SK-N-SH (cell line): ENCODE data around the gene CFAP99.

Experiments used
- MXI1 ChIP-seq: IDR thresholded peaks from 2 replicates; pipeline ENCODE4 v1.6.1; 2012; ENCODE audit warnings: mild to moderate bottlenecking, low read depth, low read length, improper control_type of control experiment
- TF ChIP-seq, protein P1 (sequence below): fragments of 200-600 bp; sonication (generic); IDR thresholded peaks from 2 replicates; pipeline ENCODE4 v1.6.1; 2017; ENCODE audit warnings: antibody characterized with exemption, mild to moderate bottlenecking, moderate library complexity

DNA sequence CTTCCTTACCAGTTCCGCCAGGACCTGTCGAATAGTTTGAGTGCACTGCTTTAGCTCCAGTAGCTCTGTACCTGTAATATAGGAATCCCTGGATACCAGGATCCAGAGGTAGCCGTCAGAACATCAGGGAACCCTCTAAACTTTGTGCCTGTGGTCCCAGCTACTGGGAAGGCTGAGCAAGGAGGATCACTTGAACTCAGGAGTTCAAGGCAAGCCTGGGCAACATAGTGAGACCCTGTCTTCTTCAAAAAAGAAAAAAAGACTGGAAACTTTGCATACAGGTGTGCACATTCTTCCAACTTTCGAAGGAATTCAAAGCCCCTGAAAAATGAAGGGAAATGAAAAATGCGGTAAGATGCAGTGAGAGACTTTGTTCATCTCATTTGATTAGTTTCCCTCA, 85.1 kb downstream of the CFAP99 start:
- no peak for TF ChIP-seq MXI1
- TF ChIP-seq, protein P1, sequence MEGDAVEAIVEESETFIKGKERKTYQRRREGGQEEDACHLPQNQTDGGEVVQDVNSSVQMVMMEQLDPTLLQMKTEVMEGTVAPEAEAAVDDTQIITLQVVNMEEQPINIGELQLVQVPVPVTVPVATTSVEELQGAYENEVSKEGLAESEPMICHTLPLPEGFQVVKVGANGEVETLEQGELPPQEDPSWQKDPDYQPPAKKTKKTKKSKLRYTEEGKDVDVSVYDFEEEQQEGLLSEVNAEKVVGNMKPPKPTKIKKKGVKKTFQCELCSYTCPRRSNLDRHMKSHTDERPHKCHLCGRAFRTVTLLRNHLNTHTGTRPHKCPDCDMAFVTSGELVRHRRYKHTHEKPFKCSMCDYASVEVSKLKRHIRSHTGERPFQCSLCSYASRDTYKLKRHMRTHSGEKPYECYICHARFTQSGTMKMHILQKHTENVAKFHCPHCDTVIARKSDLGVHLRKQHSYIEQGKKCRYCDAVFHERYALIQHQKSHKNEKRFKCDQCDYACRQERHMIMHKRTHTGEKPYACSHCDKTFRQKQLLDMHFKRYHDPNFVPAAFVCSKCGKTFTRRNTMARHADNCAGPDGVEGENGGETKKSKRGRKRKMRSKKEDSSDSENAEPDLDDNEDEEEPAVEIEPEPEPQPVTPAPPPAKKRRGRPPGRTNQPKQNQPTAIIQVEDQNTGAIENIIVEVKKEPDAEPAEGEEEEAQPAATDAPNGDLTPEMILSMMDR: no peak
